GM18868 (cell line): Measurements from ENCODE around the gene TLL1.

Experiments
- ATAC-seq: cut with Tn5 transposase; IDR thresholded peaks from one replicate; pipeline ENCODE4 v1.9.1; 2021; ENCODE audit warnings: mild to moderate bottlenecking, moderate library complexity; ENCODE audit not compliant: unreplicated experiment

The TLL1 gene

DNA sequence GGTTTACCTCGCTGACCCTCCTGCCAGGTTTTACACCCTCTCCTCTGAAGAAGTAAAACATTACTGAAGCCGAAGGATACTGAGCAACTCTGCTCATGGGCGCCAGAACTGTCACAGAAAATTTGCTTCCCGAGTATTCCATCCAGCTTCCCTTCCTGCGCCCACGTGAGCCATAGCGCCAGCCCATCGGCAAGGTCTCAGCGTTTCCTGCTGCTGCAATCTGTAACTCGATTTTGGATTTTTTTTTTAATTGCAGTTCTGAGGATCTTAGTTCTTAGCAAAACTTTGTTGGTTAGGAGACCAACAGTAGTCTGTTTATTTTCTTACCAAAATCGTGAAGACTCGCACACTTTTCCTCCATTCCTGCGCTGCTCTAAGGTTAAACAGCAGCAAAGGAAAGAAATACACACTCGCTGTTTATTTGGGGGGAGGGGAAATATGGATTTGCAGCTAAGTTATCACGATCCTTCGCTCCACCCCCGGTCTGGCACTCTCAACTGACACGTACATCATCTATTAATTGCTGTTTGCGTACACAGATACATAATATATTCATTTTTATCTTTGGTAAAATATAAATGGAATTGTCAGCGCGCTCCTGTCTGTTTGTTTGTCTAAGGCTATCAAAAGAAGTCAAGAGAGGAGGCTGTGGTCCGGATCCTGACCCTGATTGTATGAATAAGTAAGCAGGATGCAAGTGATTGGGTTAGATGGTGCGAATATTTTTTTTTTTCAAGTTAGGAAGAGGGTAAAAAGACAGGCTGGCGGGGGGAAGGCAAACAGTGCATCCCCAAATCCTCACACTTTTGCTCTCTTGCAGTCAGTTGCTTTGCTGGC is at the start of gene TLL1:
Gene TLL1, plus strand, starts transcription at position 777 of the 837 bp plus-strand sequence. CDS start 668 bp downstream, outside the sequence.
- no peak for ATAC-seq

DNA sequence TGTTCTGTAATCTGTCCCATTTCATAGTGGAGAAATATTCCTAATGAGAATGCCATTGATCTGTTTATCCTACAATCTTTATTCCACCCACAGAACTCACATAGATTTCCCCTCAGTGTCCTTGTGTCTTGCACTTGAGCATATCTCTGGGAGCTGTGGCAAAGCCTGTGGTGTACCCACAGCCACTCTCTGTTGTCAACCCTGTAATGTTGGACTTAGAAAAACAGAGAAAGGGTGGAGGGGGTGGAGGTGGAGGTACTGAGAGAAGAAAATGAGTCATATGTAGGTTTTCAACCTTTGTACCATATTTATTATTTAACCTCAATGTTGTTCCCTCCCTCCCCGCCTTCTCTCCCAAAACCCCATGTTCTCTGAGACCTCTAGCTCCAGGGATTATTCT is 46.9 kb upstream of the TLL1 start:
- ATAC-seq, result no peak

DNA sequence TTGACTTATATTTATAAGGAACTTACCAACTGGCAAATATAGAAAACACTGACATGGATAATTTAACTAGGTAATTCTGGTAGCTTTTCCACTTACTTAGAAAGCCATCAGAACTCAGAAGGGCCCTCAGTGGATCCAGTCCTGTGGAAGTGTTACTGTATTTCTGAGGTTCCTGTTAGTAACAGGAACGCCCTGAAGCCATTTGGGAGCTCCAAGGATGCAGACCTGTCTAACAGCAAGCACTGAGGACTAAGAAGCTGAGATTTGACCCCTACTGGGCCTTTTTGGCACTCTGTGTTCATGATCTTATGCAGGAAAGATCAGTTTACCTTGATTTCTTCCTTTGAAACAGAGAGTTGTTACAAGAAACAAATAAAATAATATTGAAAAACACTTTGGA is 46.0 kb upstream of the TLL1 start:
- no peak for ATAC-seq

DNA sequence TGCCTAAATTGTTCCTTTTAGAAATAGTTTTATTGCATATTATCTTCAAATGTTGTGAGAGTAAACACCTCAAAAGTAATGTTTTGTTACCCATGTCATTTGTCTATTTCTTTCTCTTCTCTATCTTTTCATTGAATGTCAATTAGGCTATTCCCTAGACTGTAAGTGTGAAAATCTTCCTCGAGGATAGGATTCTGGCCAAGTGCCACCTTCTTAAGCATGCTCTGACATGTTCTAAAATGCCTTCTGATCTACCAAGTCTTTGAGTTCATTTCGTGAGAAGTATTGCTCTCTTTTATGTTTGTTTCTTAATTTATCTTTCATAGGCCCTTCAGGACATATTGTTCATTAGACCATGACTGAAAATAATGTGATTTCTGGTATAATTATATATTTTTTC is 44.1 kb upstream of the TLL1 start:
- no peak for ATAC-seq

DNA sequence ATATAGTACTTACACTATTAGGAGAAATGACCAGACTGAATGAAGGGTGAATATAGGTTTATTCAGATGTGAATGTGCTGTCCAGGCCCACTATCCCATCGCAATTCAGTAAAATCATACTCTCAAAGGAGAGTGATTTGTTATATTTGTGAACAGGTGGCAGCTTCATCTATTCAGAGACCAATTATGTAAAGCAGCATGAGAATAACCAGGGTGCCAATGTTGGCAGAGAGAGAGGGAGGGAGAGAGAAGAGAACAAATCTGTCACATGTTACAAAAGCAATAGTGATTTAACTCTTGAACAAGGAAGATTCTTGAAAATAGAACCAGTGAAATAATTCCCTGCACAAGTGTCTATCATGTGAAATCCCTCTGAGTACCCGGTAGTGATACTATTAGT is 38.9 kb upstream of the TLL1 start:
- ATAC-seq, result no peak

DNA sequence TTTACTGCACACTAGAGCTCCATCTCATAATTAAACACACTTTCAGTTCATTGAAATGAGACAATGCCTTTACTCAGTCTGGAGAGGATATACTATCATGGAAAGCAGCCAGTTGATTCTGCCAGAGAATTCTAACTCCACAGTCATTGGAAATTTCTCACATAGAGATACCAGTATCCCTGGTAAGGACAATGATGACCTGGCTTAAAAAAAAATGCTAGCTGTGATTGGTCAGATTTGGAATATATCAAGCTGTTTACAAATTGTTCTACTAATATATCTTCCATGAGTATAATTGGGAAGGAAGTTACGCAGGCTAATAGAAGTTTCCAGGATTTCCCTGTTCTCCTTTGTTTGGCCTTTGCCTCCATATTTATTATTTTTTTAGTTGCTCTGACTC is 34.5 kb upstream of the TLL1 start:
- ATAC-seq, result no peak

DNA sequence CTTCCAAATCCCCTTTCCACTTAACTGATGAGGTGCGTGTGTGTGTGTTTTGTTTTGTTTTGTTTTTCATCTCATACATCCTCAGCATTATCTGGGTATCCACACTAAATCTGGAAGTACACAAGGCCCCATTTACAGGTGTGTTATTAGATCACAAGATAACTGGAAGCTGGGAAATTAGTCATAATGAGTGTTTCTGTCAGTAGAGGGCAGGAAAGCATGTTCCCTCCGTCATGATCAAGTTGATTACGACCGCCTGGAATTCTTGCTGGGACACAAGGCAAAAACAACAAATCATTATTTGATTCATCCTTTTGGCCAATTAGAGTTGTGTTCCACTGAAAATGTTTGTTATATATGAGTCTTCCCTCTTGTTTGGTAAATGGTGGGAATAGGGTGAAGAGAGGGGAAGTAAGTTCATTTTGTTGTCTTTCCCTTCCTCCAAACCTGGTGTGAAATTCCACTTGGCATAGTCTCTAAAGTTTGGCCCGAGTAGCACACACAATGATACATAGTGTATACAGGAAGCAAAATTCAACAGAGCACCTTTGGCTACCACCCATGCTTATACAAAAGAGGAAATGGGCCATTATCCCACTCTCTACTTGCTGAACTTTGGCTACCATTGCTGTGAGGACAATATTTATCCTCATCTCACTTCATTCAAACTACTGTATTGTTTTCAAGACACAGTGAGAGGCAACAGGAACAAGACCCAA is 33.3 kb upstream of the TLL1 start:
- ATAC-seq, result no peak

DNA sequence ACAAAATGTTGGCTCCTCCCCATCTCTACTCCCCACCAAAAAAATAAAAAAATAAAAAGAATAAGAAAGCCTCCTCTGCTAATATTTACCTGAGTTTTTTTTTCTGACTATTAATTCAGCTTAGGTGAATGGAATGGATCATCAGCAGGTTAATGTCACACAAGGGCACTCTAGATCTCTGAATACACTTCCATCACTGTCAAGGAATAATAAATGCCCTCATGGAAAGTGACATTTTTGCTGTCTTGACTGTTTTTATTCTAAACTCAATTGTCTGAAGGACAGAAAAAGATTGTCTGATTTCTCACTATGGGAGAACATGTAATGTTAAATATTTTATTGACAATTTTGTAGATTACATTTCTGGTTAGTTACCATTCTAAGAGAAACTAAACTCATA is 30.4 kb upstream of the TLL1 start:
- no peak for ATAC-seq

DNA sequence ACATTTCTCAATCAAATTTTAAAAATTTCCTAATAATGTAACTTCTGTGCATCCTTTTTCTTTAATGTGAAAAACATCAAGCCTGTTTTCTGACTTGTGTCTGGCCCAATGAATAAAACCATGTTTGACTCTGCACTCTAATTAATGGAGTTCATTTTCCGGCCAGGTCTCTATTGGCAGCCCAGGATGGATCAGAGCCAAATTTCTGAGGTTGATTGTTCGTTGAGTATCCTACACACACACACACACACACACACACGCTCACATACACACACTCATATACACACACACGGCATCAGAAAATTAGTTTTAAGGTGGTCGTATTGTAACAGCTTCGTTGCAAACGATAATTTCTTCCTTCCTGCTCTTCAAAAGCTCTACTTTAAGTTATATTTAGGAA is 28.9 kb upstream of the TLL1 start:
- ATAC-seq, result no peak

DNA sequence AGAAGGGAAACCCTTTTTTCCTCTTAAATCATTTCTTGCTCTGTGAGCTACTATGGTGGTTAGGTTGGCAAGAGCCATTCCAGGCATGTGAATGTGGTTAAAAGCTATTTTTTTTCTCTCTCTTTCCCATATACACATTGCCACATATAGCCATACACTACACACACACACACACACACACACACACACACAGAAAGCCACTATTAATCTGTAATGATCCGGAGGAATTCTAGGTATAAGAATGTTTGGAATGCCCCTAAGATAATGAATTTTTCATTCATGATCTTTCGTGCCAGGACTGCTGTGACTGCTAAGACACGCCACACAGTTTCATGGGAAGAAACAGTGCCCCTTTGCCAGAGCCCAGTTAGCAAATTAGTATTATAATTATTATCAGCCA is 21.8 kb upstream of the TLL1 start:
- ATAC-seq, result no peak

DNA sequence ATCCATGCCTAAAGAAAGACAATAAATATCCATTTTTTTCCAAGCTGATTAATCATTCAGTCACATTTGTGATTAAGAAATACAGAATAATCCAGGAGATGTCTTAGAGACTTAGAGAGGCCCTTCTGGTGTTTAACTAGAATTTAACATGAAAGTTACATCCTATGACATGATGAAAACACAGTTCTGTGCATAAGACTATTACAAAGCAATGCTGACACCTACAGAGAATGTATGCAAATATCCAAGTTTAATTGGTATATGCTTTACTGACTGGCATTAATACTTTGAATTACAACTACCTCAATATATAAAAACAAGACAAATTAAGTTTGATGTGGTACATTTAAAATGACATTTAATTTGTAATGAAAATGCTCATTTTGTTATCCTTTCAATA is 17.8 kb upstream of the TLL1 start:
- no peak for ATAC-seq

DNA sequence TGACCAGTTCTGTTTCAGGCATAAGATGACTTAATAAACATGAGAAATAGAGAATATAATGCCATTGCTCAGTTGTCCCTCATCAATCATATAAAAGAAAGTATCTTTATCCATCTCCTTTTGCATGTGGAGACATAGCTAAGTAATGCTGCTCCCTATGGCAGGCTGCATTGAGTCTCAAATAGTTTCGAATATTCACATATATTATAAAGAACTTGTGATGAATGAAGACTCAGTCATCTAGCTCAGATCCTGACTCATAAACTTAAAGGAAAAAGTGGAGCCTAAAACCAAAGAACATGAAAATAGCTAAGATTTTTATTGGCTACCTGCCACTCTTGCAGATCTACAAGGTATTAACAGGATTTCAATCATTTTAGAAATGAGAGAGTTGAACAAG is 11.7 kb upstream of the TLL1 start:
- ATAC-seq, result no peak

DNA sequence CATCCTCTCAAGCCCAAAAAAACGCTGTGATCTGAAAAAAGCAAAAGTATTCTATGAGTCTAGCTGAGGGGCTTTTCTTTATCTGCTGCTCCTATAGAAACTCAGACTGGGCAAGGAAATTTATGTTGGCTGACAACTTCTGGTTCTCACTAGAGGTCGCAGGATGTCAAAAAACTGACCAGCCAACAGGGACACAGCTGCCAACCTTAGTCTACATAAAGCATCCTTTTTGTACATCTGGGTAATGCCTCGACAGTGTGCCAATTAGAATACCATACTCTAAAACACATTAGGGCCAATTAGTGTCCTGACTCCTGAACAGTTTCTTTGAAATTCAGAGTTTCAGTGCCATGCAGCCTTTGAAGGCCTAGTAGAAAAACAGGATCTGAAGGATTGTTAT is 8.8 kb upstream of the TLL1 start:
- ATAC-seq, result no peak

DNA sequence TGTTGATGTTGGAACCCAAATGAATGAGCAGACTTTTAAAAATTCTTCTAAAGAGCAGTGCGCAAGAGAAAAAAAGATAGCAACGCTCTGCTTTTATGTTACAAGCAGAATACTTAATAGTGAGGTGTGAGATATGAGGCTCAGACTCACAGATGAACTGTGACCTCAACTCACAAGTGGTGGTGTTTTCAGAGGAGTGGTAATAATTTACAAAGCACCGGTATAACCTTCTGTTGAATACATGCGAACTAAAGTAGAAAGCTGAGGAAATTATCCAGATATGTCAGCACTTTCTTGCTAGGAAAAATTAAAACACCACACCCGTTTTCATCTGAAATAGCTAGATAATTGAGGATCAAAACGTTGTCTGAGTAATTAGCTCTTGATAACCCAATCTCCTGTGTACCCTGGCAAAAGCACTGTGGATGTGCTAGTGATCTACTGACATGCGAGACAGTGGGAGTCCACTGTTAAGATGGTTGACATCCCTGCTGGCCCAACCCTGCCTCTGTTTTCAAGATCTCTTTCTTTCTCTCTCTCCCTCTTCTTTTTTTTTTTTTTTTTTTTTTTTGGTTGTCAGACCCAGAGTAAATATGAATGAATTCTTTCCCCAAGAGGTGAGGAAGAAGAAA is 6.9 kb upstream of the TLL1 start:
- no peak for ATAC-seq

DNA sequence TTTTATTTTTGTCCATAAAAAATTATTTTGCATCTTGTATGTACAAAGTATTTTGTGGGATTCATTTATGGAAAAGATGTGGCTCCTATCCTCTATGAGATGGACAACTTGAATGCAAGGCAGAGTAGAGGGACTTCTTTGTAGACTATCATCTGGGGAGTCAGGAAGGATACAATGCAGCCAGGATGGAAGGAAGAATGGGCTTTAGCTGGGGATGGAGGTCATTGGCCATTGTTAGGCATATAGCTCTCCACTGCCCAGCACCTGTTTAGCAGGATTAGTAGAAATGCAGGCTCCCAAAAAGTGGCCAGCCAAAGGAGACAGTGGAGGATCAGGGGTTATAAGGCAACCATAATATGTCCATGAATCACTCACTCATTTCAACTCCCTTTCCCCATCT is 5.1 kb upstream of the TLL1 start:
- no peak for ATAC-seq

DNA sequence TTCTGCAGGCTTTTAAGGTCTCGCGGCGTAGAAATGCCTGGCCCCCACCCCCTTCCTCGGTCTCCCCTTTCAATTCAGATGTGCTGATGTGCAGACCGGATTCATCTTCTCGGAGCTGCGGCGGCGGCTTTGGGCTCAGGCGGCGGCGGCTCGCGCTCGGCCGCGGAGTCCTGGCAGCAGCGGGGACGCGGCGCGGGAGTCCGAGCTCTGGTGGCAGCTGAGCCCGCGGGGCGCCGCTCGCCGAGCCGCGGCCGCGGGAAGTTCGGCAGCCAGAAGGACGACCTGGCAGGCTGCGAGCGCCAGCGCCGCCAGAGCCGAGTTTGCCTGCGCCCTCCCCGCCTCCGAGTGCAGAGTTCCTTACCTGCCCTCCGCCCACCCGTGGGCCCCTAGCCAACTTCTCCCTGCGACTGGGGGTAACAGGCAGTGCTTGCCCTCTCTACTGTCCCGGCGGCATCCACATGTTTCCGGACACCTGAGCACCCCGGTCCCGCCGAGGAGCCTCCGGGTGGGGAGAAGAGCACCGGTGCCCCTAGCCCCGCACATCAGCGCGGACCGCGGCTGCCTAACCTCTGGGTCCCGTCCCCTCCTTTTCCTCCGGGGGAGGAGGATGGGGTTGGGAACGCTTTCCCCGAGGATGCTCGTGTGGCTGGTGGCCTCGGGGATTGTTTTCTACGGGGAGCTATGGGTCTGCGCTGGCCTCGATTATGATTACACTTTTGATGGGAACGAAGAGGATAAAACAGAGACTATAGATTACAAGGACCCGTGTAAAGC is 448 bp downstream of the TLL1 start:
- peak; percentile 42 for ATAC-seq

DNA sequence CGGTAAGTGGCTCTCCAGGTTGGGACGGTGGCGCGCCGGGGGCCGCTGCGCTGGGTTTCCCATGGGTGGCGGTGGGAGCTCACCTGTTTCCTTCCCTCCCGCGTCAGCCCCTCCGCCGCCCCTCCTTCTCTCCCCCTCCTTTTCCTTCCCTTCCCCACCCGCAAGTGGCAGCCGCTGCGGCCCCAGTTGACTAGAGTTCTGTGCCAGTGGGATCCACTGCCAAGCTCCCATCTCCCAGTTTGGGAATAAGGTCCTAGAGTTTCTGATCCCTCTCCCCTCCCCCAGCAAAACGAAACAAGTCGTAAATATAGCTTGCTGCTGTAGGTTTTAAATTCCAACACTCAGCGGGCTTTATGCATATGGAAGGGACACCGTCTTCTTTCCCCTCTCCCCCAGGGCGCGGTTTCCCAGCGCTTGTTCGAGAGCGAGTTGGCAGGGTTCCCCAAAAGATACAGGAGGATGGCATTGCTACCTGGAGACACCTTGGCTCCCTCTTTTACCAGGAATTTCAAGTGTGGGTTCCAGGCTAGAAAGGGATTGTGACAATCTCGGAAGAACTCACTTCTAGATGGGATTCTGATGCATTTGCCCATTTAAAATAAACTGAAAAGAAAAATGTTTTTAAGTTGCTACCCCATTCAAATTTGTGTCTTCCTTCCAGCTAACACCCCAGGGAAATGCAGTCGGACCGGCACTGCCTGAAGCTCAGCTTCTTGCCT is 1.2 kb downstream of the TLL1 start:
- ATAC-seq, result no peak

DNA sequence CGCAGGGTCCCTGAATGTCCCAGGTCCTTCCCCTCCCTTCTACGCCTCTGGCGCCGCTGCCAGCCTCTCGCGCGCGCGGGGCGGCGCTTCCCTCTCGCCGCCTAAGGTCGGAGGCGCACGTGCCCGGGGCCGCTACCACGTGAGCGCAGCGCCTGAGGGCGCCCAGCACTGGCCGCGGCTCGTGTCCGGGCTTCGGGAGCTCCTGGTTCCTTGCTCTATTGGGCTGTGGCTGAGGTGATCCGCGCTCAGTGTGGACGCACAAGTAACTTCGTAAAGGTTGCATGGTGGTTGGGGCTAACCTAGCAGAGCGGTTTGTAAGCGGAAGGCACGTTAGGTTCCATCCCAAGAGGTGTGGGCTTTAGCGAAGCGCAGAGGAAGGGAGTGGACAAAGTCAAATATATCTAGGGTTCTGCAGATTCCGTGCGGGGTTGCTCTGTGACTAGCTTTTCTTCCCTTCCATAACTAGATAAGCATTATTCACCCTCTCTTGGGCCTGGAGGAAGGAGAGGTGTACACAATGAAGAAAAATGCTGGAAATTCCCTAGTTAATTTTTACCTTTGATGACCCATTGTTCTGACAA is 1.8 kb downstream of the TLL1 start:
- no peak for ATAC-seq

DNA sequence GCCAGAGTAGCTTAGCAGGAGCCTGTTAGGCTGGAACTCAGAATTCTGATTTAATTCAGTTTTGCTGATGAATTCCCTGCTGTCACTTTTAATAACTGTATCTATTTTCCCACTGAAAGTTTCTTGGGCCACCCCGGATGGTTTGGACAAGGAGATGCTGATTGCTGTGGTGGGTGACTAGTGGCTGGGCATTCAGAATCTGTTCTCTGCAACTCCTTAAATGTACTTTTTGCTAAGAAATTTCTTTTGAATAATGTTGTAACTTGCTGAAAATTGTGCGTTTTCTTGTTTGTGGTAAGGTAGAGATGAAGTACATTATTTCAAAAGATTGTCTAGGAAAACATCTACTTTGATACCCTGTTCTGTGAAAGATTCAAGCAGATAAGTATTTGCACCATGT is 2.4 kb downstream of the TLL1 start:
- no peak for ATAC-seq

DNA sequence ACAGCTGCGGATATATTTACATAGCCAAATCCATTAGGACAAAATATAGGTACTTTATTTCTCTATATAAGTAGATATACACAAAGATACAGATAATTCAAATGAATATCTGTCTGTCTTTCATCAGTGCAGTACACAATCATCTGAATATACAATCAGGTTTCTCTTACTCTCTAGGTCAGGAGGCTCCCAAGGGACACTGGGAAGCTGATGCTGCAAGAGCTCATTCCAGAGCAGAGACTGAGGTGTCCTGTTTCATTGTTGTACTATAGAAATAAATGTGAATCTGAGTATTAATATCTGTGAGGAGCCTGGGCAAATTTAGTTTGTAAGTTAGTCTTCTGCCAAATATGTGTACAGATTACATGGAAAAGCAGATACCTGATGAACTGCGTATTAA is 4.2 kb downstream of the TLL1 start:
- ATAC-seq, result no peak
